HG02885 (cell line): Measurements from ENCODE around the gene NR3C2.
"Not testable (repeated sequence)": the region's sequence is repeated elsewhere in the genome, so short reads cannot be mapped to it uniquely, and the experiment has no call there.

Source experiments
- ATAC-seq: cut with Tn5 transposase; IDR thresholded peaks from one replicate; pipeline ENCODE4 v1.9.1; 2021; ENCODE audit warnings: mild to moderate bottlenecking; ENCODE audit not compliant: unreplicated experiment, poor library complexity

Gene NR3C2

DNA sequence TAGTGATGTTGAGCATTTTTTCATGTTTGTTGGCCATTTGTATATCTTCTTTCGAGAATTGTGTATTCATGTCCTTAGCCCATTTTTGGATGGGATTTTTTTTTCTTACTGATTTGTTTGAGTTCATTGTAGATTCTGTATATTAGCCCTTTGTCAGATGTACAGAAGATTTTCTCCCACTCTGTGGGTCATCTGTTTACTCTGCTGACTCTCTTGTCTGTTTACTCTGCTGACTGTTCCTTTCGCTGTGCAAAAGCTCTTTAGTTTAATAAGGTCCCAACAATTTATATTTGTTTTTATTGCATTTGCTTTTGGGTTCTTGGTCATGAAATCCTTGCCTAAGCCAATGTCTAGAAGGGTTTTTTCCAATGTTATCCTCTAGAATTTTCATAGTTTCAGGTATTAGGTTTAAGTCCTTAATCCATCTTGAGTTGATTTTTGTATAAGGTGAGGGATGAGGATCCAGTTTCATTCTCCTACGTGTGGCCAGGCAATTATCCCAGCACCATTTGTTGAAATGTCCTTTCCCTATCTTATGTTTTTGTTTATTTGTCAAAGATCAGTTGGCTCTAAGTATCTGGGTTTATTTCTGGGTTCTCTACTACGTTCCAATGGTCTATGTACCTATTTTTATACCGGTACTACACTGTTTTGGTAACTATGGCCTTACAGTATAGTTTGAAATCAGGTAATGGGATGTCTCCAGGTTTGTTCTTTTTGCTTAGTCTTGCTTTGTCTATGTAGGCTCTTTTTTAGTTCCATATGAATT lies 254.6 kb downstream of the NR3C2 start:
- ATAC-seq = not testable (repeated sequence)

- ATAC-seq = no peak
These were observed 257.3 kb downstream of the NR3C2 start for GRCh38 chr4:148184922-148185321.

GRCh38 chr4:148182230-148182911 lies 259.8 kb downstream of the NR3C2 start:
- no peak for ATAC-seq

DNA sequence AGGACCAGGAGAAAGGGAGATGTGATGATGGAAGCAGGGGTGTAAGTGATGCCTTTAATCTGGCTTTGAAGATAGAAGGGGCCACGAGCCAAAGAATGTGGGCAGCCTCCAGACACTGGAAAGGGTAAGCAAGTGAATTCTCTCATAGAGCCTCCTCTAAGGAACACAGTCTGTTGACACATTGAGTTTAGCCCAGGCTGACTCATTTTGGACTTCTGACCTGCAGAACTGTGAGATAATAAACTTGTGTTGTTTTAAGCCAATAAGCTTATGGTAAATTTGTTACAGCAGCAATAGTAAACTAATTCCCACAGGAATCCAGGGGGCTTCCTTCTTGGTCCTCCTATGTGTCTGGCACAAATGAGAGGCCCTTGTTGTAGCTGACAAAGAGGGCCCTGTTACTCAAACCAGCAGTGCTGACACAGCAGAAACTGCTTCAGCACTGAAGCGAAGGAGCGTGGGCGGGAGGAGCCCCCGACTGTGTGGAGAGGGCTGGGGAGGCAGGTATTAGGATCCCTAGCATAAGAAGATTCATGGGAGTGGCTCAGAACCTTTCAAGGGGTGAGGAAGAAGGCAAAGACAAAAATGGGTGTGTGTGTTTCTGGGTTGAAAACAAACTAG lies 268.7 kb downstream of the NR3C2 start:
- no peak for ATAC-seq

DNA sequence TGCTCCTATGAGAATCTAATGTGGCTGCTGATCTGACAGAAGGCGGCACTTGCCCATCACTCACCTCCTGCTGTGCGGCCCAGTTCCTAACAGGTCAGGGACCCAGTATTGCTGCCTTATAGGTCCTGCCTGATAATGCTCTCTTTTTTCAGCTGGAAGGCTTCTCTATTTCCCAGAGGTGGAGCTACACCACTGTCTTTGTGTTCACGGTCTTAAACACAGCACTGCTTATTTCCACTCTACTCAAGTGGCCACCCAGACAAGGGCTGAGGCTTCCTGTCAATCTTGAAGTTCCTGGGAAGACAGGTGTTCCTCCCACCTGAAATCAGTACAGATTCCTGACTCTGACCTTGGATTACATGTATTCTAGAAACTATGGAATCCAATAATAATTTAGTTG lies 270.6 kb downstream of the NR3C2 start:
- ATAC-seq = no peak

GRCh38 chr4:148170408-148171365 lies 271.5 kb downstream of the NR3C2 start:
- ATAC-seq = no peak

- no peak for ATAC-seq
These were observed 276.1 kb downstream of the NR3C2 start for GRCh38 chr4:148166132-148166591.

DNA sequence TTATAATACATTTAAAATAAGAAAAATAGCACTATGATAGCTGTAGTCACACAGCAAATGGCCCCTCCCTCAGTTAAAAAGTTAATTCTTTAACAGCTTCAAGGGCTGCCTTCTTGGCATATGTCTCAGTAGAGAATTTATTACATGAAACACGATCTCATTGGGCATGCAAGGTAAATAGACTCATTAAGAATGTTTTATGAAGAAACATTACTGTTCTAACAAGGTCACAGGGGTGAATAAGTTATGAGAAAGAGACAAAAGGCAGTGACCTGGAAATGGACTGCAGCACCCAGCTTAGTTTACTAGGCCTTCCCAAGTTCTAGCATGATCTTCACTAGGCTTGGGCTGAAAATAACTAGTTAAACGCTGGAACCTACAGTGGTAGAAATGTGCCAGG lies 277.7 kb downstream of the NR3C2 start:
- no peak for ATAC-seq

- no peak for ATAC-seq
These were observed 279.2 kb downstream of the NR3C2 start for GRCh38 chr4:148162991-148163390.

- ATAC-seq = no peak
These were observed 279.7 kb downstream of the NR3C2 start for GRCh38 chr4:148162519-148162918.

DNA sequence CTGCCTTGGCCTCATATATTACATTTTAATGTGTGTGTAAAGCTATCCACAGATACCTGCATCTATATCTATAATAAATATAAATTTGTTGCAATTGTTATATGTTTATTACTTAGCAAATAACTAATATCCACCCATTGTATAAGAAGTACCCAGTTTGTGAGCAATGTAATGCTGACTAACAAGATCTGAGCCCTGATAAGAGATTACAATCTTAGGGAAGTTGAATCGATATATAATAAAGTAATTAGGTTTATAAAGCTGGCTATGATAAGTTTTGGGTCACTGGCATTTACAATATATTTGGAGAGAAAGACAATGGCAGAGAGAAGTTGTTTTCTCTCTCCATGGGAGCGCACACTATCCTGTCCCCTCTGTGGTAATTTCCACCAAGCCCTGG lies 280.6 kb downstream of the NR3C2 start:
- no peak for ATAC-seq

- ATAC-seq = no peak
These were observed 282.4 kb downstream of the NR3C2 start for GRCh38 chr4:148159793-148160192.

DNA sequence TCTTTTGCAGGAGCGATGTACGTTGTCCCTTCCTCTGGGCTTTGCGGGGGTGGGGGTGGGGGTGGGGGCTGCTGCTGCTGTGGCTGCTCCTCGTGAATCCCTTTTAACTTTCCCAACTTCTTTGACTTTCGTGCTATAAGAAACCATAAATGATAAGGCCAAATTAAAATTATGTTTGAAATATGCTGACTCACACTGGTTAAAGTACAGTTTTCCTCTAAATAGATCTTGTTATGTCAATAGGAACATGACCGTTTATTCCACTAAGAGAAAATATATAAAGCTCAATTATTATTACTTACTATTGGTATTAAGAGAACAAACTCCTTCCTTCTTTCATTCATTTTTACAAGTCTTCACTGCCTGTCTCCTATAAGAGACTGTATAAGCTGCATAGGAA lies 287.4 kb downstream of the NR3C2 start:
- no peak for ATAC-seq

GRCh38 chr4:148152868-148153625 lies 289.2 kb downstream of the NR3C2 start:
- ATAC-seq = no peak

- ATAC-seq = no peak
These were observed 290.4 kb downstream of the NR3C2 start for GRCh38 chr4:148151806-148152205.

- ATAC-seq = no peak
These were observed 296.7 kb downstream of the NR3C2 start for GRCh38 chr4:148145475-148145874.

DNA sequence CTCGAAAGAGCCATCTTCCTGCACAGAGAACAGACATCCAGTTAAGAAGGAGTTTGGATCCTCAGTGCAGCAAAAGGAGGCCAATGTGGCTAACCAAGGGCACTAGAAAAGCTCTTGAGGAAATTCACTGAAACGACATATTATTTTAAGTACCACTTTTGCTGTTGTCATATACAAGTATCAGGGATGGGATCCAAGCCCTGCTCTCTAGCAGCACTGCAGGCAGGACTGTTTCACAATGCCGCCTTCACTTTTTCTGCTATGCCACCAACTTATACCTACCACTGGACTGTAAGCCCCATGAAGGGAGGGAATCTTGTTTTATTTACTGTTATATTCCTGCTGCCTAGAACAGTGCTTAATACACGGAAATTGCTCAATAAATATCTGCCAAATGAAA lies 299.0 kb downstream of the NR3C2 start:
- ATAC-seq = no peak

DNA sequence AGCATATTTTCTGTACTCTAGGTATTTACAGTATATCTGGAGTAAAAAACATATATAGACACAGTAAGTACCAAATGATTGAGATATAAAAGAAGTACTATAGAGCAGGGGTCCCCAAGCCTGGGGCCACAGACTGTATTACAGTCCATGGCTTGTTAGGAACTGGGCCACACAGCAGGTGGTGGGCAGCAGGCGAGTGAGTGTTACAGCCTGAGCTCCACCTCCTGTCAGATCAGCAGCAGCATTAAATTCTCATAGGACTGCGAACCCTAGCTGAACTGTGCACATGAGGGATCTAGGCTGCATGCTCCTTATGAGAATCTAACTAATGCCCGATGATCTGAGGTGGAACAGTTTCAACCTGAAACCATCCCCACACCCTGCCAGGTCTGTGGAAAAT lies 300.7 kb downstream of the NR3C2 start:
- no peak for ATAC-seq

- no peak for ATAC-seq
These were observed 315.4 kb downstream of the NR3C2 start for GRCh38 chr4:148126825-148127224.

DNA sequence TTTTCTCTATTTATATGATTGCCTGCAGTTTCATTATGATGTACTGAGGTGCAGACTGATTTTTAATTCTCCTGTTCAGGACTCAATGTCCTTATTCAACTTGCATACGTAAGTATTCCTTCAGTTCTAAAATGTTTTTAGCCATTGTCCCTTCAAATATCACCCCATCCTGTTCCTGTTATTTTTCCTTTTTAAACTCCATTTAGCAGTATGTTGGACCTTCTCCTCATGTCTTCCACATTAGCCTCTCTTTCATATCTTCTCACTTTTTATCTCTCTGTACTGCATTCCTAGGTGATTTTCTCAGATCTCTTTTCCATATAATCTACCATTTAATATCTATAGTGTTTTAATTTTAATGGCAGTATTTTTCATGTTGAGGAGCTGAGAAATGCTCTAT lies 317.7 kb downstream of the NR3C2 start:
- no peak for ATAC-seq
